IPS DF 6.9 (cell line): ENCODE data around the gene KRTAP13-3.
A peak's percentile ranks its signal among the peaks of the same experiment; 100 is the strongest.

Experiments used
- DNase-seq: peaks from one replicate; pipeline ENCODE4 v3.0.0-alpha.2; 2013; ENCODE audit warnings: low read depth, low spot score
- H3K27ac ChIP-seq: one replicate; pipeline ENCODE4 v1.5.1; 2013; ENCODE audit warnings: low read length, control low read depth
- H3K27me3 ChIP-seq: 2 replicates; pipeline ENCODE4 v1.6.1; 2013; ENCODE audit warnings: mild to moderate bottlenecking, low read length; ENCODE audit not compliant: control insufficient read depth, insufficient read depth
- H3K36me3 ChIP-seq: 2 replicates; pipeline ENCODE4 v1.6.1; 2013; ENCODE audit warnings: low read length; ENCODE audit not compliant: control insufficient read depth, insufficient read depth
- H3K4me1 ChIP-seq: 2 replicates; pipeline ENCODE4 v1.6.1; 2013; ENCODE audit warnings: low read length; ENCODE audit not compliant: control insufficient read depth, insufficient read depth
- H3K4me3 ChIP-seq: 2 replicates; pipeline ENCODE4 v1.5.1; 2013; ENCODE audit warnings: mild to moderate bottlenecking, low read length
- H3K9me3 ChIP-seq: 2 replicates; pipeline ENCODE4 v1.6.1; 2013; ENCODE audit warnings: low read length, inconsistent platforms; ENCODE audit not compliant: control insufficient read depth, insufficient read depth
- WGBS: extraction: QIAGEN DNeasy Blood & Tissue Kit; methylation state at CpG from one replicate; pipeline ENCODE4 v1.1.7; 2013; ENCODE audit warnings: mixed read lengths, missing lambda C conversion rate; ENCODE audit not compliant: insufficient read length, insufficient coverage; 5-methylcytosine and 5-hydroxymethylcytosine counted together

Gene KRTAP13-3

GRCh38 chr21:30430170-30430655 is 4.5 kb upstream of the KRTAP13-3 start, which contains the start of gene KRTAP13-4:
KRTAP13-4 (plus strand) TSS chr21:30430220; CDS start chr21:30430276, 56 bp downstream.
- Histone ChIP-seq H3K27me3 (no peaks in the 10 kb centered on the region), H3K4me3 (no peak within 1 kb of the TSS), H3K36me3 (no peaks in the 10 kb centered on the region; the same call in 1 of the 2 replicates), H3K9me3 (peaks cover 9% of the 10 kb centered on the region), H3K4me1 (no peaks in the 10 kb centered on the region), H3K27ac (no peak within 1 kb of the TSS)
- no peak for DNase-seq
- WGBS, result no CpG with 5 or more reads among the region's 9 CpGs

- H3K27me3 ChIP-seq, result no peaks in the 10 kb centered on the region
- no peaks in the 10 kb centered on the region; the same call in 1 of the 2 replicates for H3K36me3 ChIP-seq
- H3K9me3 ChIP-seq, result peaks cover 6% of the 10 kb centered on the region
- H3K27ac ChIP-seq, result no peak overlapping the region
- H3K4me1 ChIP-seq, result no peaks in the 10 kb centered on the region
- no peak overlapping the region for H3K4me3 ChIP-seq
- no CpG with 5 or more reads among the region's 3 CpGs for WGBS
- DNase-seq, result no peak
Observed at GRCh38 chr21:30426731-30427130, 1.0 kb upstream of the KRTAP13-3 start.

DNA sequence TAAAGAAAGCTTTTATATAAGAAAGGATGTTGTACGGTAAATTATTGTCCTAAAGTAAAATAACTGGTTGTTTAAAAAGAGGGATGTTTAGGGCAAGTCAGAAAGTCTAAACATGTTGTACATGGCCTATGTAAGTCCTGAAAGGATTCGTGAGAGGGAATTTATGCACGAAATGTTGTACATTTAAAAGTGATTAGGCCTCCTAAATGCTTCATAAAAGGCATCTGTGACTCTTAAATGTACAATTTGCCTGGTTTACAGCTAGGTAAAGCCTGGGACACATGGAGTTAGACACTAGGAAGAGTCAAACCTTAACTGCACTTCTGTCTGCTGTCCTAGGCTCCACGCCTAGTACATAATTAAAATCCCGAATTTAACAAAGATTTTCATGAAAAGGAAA is 9.7 kb downstream of the KRTAP13-3 start:
- no CpG with 5 or more reads among the region's 5 CpGs for WGBS
- Histone ChIP-seq H3K4me1 (no peaks in the 10 kb centered on the region), H3K9me3 (peaks cover 2% of the 10 kb centered on the region), H3K4me3 (no peak overlapping the region), H3K27me3 (no peaks in the 10 kb centered on the region), H3K27ac (no peak overlapping the region), H3K36me3 (no peaks in the 10 kb centered on the region)
- DNase-seq, result no peak

GRCh38 chr21:30408782-30409494 is 16.8 kb downstream of the KRTAP13-3 start:
- DNase-seq, result peak; percentile 11
- Histone ChIP-seq H3K9me3 (peaks cover 5% of the 10 kb centered on the region), H3K4me1 (no peaks in the 10 kb centered on the region), H3K27me3 (no peaks in the 10 kb centered on the region), H3K27ac (no peak overlapping the region), H3K36me3 (no peaks in the 10 kb centered on the region), H3K4me3 (no peak overlapping the region)
- WGBS, result no CpG with 5 or more reads among the region's 14 CpGs

DNA sequence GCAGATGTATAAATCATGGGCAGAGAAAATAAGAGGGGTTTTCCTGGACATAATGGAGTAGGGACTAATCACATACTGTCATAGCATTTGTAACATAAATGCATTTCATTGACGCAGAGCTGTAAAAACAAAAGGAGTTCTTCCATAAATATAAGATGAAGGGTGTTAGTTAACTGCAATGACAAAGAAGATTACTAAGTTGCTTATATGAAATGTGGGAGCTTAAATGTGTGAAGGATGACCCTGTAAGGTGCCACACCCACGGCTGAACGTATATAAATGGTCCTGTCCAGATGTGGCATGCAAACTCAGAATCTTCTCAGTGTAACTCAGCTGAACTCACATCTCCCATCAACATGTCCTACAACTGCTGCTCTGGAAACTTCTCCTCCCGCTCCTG is 30.0 kb downstream of the KRTAP13-3 start, which contains the start of gene KRTAP13-1:
TSS of gene KRTAP13-1 (plus strand) at position 301 of the 400 bp plus-strand sequence. CDS start at position 357, 56 bp downstream.
- H3K36me3 ChIP-seq, result no peaks in the 10 kb centered on the region
- no peak for DNase-seq
- WGBS, result no CpG with 5 or more reads among the region's 4 CpGs
- H3K4me1 ChIP-seq, result no peaks in the 10 kb centered on the region
- no peak within 1 kb of the TSS for H3K27ac ChIP-seq
- H3K27me3 ChIP-seq, result no peaks in the 10 kb centered on the region
- H3K4me3 ChIP-seq, result no peak within 1 kb of the TSS
- H3K9me3 ChIP-seq, result peaks cover 10% of the 10 kb centered on the region

DNA sequence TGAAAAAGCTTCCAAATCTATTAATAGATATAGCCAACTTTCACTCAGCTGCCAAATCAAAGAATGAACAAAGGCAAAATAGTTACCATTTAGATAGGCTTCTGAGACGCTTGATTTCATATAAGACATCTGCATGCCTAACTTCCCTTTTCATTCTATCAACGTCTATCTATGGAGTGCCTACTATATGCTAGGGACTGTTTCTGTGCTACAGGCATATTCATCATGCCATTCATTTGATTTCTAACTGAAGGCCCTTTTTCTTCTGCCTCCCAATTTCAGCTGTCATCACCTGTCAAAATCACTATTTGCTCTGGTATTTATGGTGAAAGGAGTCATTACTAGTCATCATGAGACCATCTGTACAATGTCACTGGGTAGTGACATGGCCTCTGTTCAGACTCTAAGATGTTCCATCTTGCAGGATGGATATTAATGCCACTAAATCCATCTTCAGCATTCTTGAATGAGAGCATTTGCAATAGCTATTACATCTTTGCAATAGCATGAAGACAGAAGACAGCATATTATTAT is 34.2 kb downstream of the KRTAP13-3 start:
- H3K27me3 ChIP-seq, result no peaks in the 10 kb centered on the region
- H3K9me3 ChIP-seq, result peaks cover 17% of the 10 kb centered on the region
- DNase-seq, result no peak
- H3K36me3 ChIP-seq, result no peaks in the 10 kb centered on the region
- no peak overlapping the region for H3K27ac ChIP-seq
- H3K4me1 ChIP-seq, result no peaks in the 10 kb centered on the region
- WGBS, result no CpG with 5 or more reads among the region's 2 CpGs
- no peak overlapping the region for H3K4me3 ChIP-seq

- no CpG with 5 or more reads among the region's 1 CpG for WGBS
- no peak for DNase-seq
- H3K4me3 ChIP-seq, result no peak overlapping the region
- H3K27me3 ChIP-seq, result no peaks in the 10 kb centered on the region
- H3K36me3 ChIP-seq, result no peaks in the 10 kb centered on the region
- peaks cover 6% of the 10 kb centered on the region for H3K9me3 ChIP-seq
- no peaks in the 10 kb centered on the region for H3K4me1 ChIP-seq
- no peak overlapping the region for H3K27ac ChIP-seq
Observed at GRCh38 chr21:30382201-30382600, 43.5 kb downstream of the KRTAP13-3 start.
